GM19035 (cell line): ENCODE results near the gene OGFOD2.
"Not testable (repeated sequence)": the region's sequence is repeated elsewhere in the genome, so short reads cannot be mapped to it uniquely, and the experiment has no call there.

Experiments used
- ATAC-seq: cut with Tn5 transposase; IDR thresholded peaks from one replicate; pipeline ENCODE4 v1.9.1; 2021; ENCODE audit not compliant: unreplicated experiment

The OGFOD2 gene

DNA sequence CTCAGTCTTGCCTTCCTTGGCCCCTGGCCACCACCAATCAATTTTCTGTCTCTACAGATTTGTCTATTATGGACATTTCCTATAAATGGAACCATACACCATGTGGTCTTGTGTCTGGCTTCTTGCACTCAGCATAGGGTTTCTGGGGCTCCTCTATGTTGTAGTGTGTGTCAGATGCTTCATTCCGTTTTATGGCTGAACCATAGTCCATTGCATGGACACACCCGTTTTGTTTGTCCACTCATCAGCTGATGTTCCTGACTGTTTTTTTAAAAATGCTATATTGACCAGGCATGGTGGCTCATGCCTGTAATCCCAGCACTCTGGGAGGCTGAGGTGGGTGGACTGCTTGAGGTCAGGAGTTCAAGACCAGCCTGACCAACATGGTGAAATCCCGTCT is 26.4 kb downstream of the OGFOD2 start:
- ATAC-seq = no peak

GRCh38 chr12:123003257-123003656 is 28.2 kb downstream of the OGFOD2 start:
- ATAC-seq = no peak

GRCh38 chr12:123004287-123004686 is 29.2 kb downstream of the OGFOD2 start:
- no peak for ATAC-seq

DNA sequence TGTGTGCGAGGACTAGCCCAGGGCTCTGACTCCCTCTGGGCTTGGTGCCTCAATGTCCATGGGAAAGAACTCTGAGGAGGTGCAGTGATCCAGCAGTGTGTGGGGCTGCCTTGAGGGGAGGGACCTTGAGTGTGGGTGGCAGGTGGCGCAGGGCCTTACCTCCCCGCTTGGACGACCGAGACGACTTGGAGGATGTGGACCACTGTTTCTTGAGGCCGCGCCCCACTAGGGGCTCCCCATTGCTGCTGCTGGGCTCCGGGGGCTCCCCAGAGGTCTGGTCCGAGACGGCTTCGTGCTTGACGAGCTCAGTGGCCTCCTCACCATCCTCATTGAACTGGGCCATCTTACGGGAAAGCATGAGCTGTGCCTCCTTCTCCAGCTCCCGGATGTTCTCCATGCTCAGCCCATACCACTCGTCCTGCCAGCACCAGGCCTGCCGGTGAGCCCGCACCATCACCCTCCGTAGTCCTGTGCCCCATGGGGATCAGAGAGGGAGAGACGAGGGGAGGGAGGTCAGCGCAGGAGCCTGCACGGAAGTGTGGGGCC is 30.1 kb downstream of the OGFOD2 start:
- ATAC-seq = no peak

- ATAC-seq = no peak
Measured at GRCh38 chr12:123006977-123007376, 31.9 kb downstream of the OGFOD2 start.

GRCh38 chr12:123010110-123010509 is 35.1 kb downstream of the OGFOD2 start:
- ATAC-seq = no peak

DNA sequence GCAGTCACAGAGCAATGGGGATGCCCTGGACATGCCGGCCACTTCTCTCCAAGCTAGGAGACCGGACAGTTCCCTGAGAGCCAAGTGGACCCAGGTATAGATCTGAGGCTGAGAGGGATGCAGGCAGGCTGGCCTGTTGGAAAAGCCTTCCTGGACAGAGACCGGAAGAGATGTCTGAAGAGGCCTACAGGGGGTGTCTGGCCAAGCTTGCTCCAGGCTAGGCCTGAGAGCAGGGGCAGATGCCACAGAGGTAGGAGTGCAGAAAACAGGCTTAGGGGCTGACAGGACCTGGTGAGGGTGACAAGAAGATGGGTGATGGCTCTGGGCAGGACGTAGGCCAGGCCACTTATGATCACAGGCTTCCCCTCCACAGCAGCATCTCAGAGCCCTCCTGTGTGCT is 35.6 kb downstream of the OGFOD2 start:
- ATAC-seq = no peak

GRCh38 chr12:123011701-123012100 is 36.7 kb downstream of the OGFOD2 start:
- no peak for ATAC-seq

DNA sequence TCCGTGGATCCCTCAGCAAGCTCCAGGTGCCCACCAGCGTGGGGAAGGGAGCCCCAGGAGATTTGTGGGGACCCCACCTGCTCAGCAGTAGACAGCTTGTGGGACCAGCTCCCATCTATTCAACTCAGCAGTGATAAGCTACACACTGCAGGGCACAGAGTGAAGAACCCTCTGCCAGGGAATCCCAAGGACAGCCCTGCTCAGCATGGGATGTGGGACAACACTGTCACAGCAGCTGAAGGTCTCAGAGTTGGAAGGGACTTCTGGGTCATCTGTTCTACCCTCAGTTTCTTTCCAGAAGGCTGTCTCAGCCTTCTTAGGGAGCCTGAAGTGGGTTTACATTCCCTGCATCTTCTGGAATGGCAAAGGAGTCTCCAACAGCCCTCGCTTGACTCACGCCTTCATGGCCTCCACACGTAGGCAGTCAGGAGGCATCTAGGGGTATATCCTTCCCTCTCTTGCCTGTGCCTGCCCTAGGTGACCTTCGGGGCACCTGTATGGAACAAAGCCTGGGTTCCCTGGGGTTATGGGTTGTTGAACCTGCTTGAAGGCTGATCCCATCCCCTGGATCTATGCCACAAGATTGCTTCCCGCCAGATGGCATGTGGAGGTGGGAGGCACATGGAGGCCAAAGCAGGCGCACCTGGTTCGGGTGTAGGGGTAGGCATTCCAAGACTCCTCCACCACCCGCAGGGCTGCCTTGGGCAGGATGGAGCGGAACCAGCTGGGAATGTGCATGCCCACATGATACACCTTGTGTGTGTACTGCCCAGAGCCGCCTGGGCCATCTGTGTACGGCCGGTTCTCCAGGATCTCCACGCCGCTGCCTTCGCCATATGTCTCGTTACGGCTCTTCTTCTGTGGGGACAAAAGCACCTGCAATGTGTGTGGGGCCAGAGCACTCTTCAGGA is 38.4 kb downstream of the OGFOD2 start:
- ATAC-seq = no peak

- ATAC-seq = not testable (repeated sequence)
Measured at GRCh38 chr12:123014473-123014872, 39.4 kb downstream of the OGFOD2 start.

DNA sequence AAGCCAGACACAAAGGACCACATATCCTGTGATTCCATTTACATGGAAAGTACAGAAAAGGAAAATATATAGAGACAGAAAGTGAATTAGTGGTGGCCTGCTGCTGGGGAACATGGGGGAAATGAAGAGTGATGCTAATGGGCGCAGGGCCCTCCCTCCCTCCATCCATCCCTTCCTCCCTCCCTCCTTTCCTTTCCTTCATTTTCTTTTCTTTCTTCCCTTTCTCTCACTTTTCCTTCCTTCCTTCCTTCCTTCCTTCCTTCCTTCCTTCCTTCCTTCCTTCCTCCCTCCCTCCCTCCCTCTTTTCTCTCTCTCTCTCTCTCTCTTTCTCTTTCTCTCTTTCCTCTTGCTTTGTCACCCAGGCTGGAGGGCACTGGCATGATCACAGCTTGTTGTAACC is 42.7 kb downstream of the OGFOD2 start:
- no peak for ATAC-seq

GRCh38 chr12:123019841-123020138 is 44.7 kb downstream of the OGFOD2 start:
- no peak for ATAC-seq

GRCh38 chr12:123021688-123022604 is 46.9 kb downstream of the OGFOD2 start:
- ATAC-seq = no peak

DNA sequence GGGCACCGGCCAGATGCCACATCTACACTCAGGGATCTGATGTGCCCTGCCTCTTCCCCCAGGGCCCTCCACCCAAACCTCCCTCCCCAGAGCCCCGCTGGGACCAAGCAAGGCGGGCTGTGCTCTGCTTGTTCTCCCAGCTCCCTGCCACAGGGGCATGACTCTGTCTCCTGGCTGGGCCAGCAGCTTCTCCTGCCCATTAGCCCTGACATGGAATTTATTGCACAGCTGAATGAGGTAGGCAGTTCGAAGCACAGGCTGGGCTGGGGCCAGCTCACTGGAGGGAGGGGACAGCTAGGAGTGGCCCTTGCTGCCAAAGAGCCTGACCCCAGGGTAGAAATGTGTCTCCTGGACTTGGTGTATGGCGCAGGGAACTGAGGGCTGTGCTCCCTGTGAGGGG is 47.8 kb downstream of the OGFOD2 start:
- no peak for ATAC-seq

DNA sequence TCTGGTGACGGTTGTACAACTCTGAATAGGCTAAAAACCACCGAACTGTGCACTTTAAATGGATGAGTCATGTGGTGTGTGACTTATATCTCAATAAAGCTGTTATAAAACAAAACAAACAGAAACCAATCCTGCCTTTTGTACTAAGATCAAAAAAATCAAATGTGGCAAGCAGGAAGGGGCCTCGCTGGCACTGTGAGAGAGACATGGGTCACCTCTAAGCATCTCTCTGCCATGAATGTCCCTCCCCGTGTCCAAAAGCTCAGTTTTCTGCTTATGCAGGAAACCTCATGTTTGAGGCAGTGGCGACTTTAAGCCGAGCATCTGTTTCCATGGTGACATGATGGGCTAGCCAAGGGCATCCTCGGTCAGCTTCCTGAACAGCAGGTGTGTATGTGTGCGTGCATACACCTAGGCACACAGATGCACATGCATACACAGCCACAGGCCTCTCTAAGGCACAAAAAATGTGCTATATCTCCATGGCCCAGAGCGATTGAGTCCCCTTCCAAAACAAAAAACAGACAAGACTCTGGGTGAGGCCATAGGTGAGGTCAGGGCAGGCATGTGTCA is 49.9 kb downstream of the OGFOD2 start:
- no peak for ATAC-seq

- ATAC-seq = no peak
Measured at GRCh38 chr12:123026094-123026853, 51.2 kb downstream of the OGFOD2 start.

DNA sequence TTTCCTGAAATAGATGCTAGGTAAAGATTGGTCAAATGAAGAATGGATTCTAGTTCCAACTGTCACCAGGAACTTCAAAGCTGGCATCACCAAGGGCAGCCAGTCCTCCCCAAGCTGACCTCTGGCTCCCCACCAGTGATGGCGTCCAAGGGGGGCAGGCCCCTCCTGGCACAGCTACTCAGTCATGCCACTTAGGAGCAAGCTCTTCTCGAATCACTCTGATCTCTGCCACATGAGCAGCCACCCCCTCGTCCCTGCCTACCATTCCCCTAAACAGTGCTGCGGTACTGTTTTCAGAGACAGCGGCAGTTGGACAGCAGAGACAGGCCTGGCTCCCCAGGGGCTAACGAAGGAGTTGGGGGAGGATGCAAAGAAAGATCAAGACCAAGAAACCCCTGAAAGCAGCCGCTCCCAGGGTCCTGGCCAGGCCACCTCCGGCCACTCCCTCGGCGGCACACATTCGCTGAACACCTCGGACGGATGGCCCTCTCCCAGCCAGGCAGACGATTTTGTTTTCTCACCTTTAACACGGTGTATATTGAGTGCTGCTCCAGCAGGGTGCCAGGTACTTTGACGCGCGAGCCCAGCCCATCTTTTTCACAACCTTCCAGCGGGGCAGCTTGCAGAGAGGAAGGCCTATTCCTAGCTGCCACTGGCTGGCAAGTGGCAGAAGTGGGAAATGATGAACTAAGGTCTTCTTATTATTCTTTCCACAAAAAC is 52.8 kb downstream of the OGFOD2 start:
- no peak for ATAC-seq

- ATAC-seq = no peak
Measured at GRCh38 chr12:123028475-123028874, 53.4 kb downstream of the OGFOD2 start.

DNA sequence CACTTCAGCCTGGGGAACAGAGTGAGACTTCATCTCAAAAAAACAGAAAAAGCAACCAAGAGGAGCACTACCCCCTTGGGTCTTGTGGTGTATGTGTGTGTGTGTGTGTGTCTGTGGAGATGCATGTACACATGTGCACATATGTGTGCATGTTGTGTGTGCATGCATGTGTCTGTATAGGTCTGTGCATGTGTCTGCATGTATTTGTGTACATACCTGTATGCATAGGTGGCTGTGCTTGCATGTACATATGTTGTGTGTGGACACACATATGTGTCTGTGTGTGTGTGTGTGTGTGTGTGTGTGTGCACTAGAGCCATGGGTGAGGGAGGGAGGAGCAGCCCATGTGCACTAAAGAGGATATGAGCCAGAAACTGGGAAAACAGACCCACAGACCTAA is 54.5 kb downstream of the OGFOD2 start:
- ATAC-seq = no peak
